GM21723 (cell line): ENCODE data around the gene PRDM16.

Experiments
- ATAC-seq: cut with Tn5 transposase; IDR thresholded peaks from one replicate; pipeline ENCODE4 v1.9.1; 2021; ENCODE audit warnings: mild to moderate bottlenecking, moderate library complexity; ENCODE audit not compliant: unreplicated experiment

Gene PRDM16

DNA sequence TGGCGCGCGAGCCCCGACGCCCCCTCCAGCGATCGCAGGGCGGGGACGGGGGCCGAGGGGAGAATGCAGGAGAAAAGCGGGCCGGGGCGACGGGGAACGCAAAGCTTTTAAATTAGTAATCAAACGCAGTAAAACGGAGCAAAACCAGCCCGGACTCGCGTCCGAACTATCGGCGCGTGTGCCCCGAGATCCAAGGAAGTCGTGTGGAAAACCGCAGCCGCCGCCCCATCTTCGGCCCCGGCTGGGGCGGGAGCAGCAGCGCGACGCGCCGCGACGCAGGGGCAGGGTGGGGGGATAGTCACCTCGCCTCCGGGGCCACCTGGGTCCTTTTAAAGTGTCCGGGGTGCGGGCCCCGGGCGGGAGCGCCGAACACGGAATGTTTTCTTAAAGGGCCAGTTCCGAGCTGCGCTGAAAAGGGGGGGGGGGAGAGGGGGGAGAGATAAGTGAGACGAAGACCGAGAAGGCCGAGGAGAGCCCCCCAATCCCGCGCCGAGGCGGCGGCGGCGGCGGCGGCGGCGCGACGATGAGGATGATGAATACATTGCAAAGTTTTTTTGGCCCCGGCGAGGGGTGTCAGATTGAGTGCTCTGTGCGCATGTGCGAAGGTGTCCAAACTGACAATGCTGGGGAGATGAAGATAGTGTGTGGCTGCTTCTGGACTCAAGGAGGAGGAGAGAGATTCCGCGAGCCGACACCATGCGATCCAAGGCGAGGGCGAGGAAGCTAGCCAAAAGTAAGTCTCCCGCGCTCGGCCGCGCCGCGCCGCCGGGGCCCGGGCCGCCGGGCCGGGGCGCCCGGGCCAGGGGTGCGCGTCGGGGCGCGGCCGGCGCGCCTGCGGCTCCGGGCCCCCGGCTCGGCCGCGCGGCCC is at the start of gene PRDM16:
TSS of gene PRDM16 (plus strand) at position 640 of the 868 bp plus-strand sequence. CDS start at position 697, 57 bp downstream.
- no peak for ATAC-seq

DNA sequence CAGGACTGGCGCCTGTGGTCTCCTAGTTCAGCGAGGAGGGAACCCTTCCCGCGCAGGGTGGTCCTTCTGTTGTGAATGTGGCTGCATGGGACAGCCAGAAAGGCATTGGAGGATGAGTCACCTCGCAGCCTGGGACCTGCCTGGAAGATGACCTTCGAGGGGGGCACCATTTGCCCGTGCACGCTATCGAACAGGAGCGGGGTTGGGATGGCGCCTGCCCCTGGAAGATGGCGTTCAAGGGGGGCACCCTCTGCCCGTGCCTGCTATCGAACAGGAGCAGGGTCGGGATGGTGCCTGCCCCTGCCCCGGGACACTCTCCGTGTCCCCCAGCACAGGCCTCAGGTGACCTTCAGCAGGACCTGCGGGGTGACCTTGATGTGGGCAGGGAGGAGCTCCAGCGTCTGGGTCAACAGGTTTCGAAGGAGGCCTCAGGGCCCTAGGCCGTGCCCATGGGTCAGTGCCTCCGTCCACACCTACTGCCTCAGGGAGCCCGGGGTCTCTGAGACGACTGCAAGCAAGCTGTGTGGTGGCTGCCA is 49.4 kb upstream of the PRDM16 start:
- no peak for ATAC-seq

DNA sequence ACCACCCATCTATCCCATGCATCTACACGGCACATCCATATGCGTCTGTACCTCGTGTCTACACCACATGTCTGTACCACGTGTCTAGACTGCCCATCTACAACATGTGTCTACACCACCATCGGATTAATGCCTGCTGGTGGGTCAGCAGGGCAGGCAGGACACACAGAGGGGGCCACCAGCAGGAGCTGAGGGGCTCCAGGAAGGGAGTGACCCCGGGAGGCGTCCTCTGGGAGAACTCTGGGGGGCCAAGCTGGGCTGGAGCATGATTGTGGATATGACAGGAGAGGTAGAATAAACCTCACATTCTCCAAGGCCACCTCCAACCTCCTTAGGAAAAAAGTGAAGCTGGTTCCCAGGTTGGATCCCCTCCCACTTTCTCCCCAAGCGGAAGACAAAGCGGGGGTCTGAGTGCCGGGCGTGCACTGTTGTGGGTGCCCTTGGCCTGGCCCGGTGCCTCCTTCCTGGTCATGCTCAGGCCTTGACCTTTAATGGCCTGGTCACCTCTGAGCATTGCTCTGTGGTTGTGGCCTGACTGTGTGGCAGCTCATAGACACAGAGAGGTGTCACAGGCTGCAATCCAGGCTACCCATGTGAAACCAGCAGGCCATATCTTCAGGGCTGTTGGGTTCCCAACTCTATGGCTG is 48.6 kb upstream of the PRDM16 start:
- no peak for ATAC-seq

DNA sequence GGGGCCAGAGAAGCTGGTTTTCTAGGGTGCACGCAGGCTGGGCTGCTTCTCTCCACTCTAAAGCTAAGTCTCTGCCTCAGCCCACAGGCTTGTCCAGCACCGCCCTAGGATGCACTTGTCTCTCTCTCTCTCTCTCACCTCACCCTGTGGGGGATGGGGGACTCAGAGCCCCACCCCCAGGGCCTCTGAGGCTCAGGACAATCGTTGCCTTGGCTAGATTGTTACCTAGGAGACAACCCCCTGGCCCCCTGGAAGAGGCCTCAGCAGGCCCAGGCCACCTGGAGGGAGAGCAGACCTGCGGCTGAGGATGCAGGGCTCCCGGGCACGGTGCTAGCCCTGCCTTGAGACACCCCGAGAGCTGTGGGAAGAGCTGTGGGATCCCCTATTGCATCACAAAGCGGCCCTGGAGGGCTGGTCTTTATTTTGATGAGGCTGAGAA is 47.8 kb upstream of the PRDM16 start, which contains the start of gene ACTRT2:
TSS of gene ACTRT2 (plus strand) at position 235 of the 439 bp plus-strand sequence. CDS start 220 bp downstream, outside the sequence.
- no peak for ATAC-seq

- ATAC-seq, result no peak
Observed at GRCh38 chr1:3021801-3022401, 47.1 kb upstream of the PRDM16 start.

GRCh38 chr1:3022511-3022973 is 46.5 kb upstream of the PRDM16 start:
- no peak for ATAC-seq

DNA sequence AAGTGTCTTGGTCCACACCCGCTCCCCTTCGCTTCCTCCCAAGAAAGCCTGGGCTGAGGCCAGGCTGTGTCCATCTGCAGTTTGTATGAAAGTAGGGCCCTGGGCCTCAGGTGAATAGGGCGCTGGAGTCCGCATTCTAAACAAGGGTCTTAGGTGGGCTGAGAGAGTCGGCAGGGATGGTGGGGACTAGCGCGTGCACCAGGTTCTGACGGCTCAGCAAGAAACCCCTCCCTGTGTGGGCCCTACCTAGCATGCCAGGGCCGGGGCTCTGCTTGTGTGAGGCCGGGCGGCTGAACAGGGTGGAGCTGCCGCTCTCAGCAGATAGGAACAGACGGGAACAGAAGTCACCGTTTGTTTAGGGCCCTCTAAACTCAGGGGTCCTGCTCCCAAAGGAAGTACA is 46.0 kb upstream of the PRDM16 start:
- no peak for ATAC-seq

GRCh38 chr1:3024019-3024418 is 45.0 kb upstream of the PRDM16 start:
- no peak for ATAC-seq

- ATAC-seq, result no peak
Observed at GRCh38 chr1:3024588-3024987, 44.4 kb upstream of the PRDM16 start.

DNA sequence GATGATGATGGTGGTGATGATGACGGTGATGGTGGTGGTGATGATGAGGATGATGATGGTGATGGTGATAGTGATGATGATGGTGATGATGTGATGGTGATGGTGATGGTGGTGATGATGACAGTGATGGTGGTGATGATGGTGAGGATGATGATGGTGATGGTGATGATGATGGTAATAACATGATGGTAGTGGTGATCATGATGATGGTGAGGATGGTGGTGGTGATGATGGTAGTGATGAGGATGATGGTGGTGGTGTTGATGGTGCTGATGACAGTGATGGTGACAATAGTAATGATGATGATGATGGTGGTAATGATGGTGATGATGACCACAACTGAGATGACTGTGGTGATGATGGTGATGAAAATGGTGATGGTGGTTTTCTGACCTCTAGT is 42.9 kb upstream of the PRDM16 start:
- no peak for ATAC-seq

DNA sequence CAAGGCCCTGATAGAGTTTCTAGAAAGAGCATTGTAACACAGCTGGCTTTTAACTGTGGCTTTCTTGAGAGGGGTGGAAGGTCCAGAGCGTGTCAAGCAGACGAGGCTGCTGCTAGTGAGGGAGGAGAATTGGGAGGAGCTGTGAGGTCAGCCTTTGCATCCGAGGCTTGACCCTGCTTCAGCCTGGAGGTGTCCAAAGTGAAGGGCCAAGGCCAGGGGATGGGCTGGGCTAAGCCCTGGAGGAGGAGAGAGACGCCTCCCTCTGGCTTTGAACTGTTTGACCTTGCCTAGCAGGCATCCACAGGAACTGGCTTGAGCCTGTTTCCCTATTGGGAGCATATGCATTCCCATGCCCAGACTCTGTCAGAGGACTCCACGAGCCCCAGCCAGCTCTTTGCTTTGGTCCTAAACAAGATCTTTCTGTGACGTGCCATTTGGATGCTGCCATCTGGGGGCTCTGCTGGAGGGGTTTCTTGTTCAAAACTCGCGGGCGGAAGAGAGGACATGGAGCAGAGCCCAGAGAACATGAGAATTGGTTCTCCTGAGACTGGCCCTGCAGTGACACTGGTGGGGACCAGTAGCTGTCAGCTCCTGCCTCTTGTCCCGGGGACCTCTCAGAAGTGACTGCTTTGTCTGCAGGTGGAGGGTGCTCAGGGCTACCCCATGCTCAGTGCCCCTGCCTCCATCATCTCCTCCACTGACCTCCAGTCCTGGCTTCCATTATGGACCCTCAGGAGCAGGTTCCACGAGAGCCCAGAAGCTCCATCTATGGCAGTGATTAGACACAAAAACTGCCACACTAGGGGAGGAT is 42.2 kb upstream of the PRDM16 start:
- ATAC-seq, result no peak

DNA sequence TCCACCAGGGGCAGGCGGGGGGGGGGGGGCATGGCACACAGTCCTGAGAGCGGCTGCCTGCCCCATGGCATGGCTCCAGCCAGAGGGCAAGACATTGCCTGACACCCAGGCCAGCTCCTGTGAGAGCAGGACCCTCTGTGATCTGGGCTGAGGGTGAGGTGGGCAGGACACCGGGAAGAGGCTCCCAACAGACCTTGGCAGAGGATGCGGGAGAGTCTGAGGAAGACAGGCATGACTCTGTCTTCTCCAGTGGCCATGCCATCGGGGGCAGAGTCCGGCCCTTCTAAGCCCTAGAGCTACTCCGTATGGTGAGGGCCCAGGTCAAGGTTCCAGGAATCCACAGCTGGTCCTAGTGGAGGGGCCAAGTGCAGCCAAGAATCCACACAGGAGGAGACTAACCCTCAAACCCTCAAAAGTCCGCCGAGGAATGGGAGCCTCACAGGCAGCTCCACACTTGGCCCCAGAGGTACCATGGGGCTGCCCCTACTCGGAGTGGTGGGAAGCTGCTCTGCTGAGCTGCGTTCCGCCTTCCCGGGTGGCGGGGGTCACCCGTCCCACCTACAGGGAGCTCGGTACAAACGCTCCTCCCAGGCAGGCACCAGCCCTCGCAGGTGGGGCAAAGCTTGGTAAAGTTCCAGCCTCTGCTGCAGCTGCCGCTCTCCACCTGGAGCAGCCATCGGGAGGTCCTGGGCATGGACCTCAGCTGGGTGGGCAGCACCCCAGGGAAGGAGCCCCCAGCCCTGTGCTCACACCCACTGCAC is 41.2 kb upstream of the PRDM16 start:
- ATAC-seq, result no peak

DNA sequence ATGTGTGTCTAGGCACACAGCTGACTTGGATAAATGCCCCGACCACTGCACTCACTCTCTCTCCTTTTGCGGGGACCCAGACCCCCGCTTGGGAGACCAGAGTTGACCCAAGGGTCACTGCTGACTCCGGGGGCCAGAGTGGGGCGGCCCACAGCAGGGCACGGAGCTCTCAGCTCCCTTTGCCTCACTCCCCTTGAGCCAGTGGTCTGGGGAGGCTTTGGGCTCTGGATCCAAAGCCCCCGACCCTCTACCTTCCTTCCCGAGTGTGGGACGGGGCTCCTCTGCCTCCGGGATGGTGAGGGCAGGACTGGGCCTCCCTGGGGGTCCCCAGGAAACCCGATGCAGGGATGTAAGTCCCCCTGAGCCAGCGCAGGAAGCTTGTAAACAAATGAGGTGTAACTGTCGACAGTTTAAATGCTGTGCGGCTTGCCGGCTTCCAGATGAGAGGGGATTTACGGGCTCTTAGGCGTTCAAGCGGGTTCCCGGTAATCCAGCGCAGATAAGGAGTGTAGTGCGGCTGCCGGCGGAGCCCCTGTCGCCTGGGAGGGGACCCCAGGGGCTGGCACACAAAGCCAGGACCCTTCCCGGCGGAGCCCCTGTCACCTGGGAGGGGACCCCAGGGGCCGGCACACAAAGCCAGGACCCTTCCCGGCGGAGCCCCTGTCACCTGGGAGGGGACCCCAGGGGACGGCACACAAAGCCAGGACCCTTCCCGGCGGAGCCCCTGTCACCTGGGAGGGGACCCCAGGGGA is 40.3 kb upstream of the PRDM16 start:
- ATAC-seq, result no peak

DNA sequence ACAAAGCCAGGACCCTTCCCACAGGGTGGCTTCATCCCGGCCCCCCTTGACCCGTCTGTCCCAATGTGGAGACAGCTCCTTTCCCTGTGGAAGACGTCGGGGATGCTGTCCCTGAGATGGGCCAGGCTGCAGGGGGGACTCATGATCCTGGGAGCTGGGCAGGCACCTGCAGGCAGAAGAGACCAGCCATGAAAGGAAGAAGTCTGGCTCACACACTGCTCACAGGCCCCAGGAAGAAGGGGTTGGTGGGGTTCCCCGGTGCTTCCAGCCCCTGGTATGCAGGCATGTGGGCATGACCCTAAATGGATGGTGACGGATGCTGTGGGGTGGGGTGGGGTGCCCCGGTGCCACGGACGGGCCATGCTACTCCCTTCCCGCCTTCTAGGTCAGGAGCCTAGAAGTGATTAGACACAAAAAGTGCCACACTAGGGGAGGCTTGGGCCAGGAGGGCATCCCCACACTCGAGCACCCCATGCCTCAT is 39.5 kb upstream of the PRDM16 start:
- ATAC-seq, result no peak

- ATAC-seq, result no peak
Observed at GRCh38 chr1:3029991-3030662, 38.9 kb upstream of the PRDM16 start.

GRCh38 chr1:3030663-3031381 is 38.2 kb upstream of the PRDM16 start:
- ATAC-seq, result no peak

DNA sequence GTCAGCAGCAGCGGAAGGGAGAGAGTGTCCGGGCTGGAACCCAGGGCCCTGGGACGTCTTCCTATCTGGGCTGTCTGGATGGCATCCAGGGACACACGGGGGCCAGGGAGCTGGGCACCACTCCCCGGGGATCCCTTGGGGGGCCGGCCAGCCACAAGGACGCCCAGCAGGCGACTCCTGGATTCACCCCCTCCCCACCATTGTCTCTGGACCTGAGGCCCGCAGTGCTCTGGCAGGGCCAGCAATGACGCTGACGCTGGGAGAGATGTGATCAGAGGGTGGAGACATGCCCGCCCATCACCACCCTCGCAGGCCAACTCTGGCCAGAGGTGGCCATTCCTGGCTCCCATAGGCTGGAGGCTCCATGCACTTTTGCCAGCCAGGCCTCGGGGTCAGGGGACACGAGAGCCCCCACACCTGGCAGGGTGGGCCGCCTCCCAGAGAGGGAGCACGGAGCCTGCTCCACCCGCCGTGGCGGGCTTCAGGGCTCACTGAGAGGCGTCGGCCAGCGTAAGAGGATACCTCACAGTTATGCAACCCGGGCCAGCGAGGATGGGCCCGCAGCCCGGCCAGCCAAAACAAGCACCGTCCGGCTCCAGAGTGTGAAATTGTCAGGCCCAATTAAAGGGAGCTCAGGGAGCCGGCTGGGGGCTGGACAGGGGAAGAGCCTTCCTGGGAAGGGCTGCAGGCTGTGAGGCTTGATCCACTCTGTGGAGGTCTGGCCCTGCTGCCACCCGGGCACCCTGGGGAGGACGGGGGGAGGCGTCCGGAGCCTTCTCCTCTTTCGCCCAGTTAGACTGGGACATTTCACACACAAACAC is 37.4 kb upstream of the PRDM16 start:
- ATAC-seq, result no peak
